ENCODE data around the gene CYB5A.

CYB5A gene

DNA sequence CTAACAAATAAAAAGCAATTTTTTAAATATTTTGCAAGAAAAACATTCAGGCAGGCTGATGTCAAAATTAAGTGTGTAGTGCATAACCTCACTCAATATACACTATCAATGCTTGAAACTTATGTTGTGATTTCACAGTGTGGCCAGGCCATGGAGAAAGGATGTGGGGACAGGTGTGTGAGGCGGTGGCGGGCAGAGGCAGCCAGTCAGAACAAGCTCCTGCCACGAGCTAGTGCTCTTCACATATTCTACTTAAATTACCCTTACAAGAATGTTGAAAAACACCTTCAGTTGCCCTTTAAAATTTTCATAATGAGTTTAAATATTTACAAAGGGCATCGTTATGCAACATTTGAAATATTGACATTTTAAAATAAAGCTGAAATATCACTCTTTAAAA is 43.2 kb downstream of the CYB5A start:
- H3K4me2 ChIP-seq (ENCODE audit: low read length): no peak overlapping the region
- H3K4me3 ChIP-seq (ENCODE audit: low read length): no peak overlapping the region
- TF ChIP-seq EZH2phosphoT487 (IDR thresholded peaks at IDR 0.05; ENCODE audit: low read depth): no peak
- TF ChIP-seq, protein P1, sequence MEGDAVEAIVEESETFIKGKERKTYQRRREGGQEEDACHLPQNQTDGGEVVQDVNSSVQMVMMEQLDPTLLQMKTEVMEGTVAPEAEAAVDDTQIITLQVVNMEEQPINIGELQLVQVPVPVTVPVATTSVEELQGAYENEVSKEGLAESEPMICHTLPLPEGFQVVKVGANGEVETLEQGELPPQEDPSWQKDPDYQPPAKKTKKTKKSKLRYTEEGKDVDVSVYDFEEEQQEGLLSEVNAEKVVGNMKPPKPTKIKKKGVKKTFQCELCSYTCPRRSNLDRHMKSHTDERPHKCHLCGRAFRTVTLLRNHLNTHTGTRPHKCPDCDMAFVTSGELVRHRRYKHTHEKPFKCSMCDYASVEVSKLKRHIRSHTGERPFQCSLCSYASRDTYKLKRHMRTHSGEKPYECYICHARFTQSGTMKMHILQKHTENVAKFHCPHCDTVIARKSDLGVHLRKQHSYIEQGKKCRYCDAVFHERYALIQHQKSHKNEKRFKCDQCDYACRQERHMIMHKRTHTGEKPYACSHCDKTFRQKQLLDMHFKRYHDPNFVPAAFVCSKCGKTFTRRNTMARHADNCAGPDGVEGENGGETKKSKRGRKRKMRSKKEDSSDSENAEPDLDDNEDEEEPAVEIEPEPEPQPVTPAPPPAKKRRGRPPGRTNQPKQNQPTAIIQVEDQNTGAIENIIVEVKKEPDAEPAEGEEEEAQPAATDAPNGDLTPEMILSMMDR (IDR thresholded peaks at IDR 0.05; ENCODE audit: low read depth, low read length): no peak
- no peaks in the 10 kb centered on the region for H3K79me2 ChIP-seq (ENCODE audit: low read length)
- no peaks in the 10 kb centered on the region for H3K4me1 ChIP-seq (ENCODE audit: low read length)
- H2AFZ ChIP-seq (ENCODE audit: low read depth, low read length): no peak overlapping the region
- no peak overlapping the region for H3K27ac ChIP-seq (ENCODE audit: low read length)
- peaks cover 4% of the 10 kb centered on the region for H3K36me3 ChIP-seq (replicated peaks; ENCODE audit: low read depth, low read length)
- H4K20me1 ChIP-seq (ENCODE audit: insufficient read depth, low read length): peaks cover 4% of the 10 kb centered on the region; the same call in 1 of the 2 replicates
- H3K9me3 ChIP-seq (ENCODE audit: insufficient read depth, low read length): no peaks in the 10 kb centered on the region
- H3K9ac ChIP-seq (ENCODE audit: low read length): no peak overlapping the region
- peaks cover 10% of the 10 kb centered on the region for H3K27me3 ChIP-seq (ENCODE audit: low read depth, low read length)

- no peak overlapping the region for H3K4me3 ChIP-seq (ENCODE audit: low read length)
- no peak overlapping the region for H2AFZ ChIP-seq (ENCODE audit: low read depth, low read length)
- H3K36me3 ChIP-seq (replicated peaks; ENCODE audit: low read depth, low read length): peaks cover 4% of the 10 kb centered on the region
- no peak for TF ChIP-seq EZH2phosphoT487 (IDR thresholded peaks at IDR 0.05; ENCODE audit: low read depth)
- TF ChIP-seq, protein P1 (IDR thresholded peaks at IDR 0.05; ENCODE audit: low read depth, low read length): no peak
- H3K4me2 ChIP-seq (ENCODE audit: low read length): no peak overlapping the region
- no peaks in the 10 kb centered on the region for H3K79me2 ChIP-seq (ENCODE audit: low read length)
- no peaks in the 10 kb centered on the region for H3K9me3 ChIP-seq (ENCODE audit: insufficient read depth, low read length)
- H3K9ac ChIP-seq (ENCODE audit: low read length): no peak overlapping the region
- H3K4me1 ChIP-seq (ENCODE audit: low read length): no peaks in the 10 kb centered on the region
- peaks cover 14% of the 10 kb centered on the region for H3K27me3 ChIP-seq (ENCODE audit: low read depth, low read length)
- peaks cover 4% of the 10 kb centered on the region; the same call in 1 of the 2 replicates for H4K20me1 ChIP-seq (ENCODE audit: insufficient read depth, low read length)
- no peak overlapping the region for H3K27ac ChIP-seq (ENCODE audit: low read length)
Observed at GRCh38 chr18:74248189-74248588, 43.6 kb downstream of the CYB5A start.

GRCh38 chr18:74244554-74244953 is 47.2 kb downstream of the CYB5A start:
- peaks cover 15% of the 10 kb centered on the region for H3K4me1 ChIP-seq (ENCODE audit: low read length)
- H2AFZ ChIP-seq (ENCODE audit: low read depth, low read length): no peak overlapping the region
- no peak overlapping the region for H3K4me3 ChIP-seq (ENCODE audit: low read length)
- no peak overlapping the region for H3K4me2 ChIP-seq (ENCODE audit: low read length)
- H3K9ac ChIP-seq (ENCODE audit: low read length): no peak overlapping the region
- no peak overlapping the region for H3K27ac ChIP-seq (ENCODE audit: low read length)
- no peak for TF ChIP-seq EZH2phosphoT487 (IDR thresholded peaks at IDR 0.05; ENCODE audit: low read depth)
- TF ChIP-seq, protein P1 (IDR thresholded peaks at IDR 0.05; ENCODE audit: low read depth, low read length): no peak
- H3K79me2 ChIP-seq (ENCODE audit: low read length): no peaks in the 10 kb centered on the region
- H3K9me3 ChIP-seq (ENCODE audit: insufficient read depth, low read length): no peaks in the 10 kb centered on the region
- H4K20me1 ChIP-seq (ENCODE audit: insufficient read depth, low read length): peaks cover 3% of the 10 kb centered on the region; the same call in 1 of the 2 replicates
- no peaks in the 10 kb centered on the region for H3K36me3 ChIP-seq (replicated peaks; ENCODE audit: low read depth, low read length)
- H3K27me3 ChIP-seq (ENCODE audit: low read depth, low read length): peaks cover 40% of the 10 kb centered on the region

GRCh38 chr18:74243127-74243526 is 48.6 kb downstream of the CYB5A start:
- Histone ChIP-seq H3K4me1 (ENCODE audit: low read length) (peaks cover 15% of the 10 kb centered on the region), H2AFZ (ENCODE audit: low read depth, low read length) (peak overlapping the region; percentile 58), H3K9me3 (ENCODE audit: insufficient read depth, low read length) (no peaks in the 10 kb centered on the region), H3K36me3 (replicated peaks; ENCODE audit: low read depth, low read length) (no peaks in the 10 kb centered on the region), H3K4me2 (ENCODE audit: low read length) (peak overlapping the region; percentile 39), H4K20me1 (ENCODE audit: insufficient read depth, low read length) (no peaks in the 10 kb centered on the region), H3K27me3 (ENCODE audit: low read depth, low read length) (peaks cover 47% of the 10 kb centered on the region), H3K4me3 (ENCODE audit: low read length) (peak overlapping the region; percentile 50; the same call in 1 of the 2 replicates), H3K79me2 (ENCODE audit: low read length) (no peaks in the 10 kb centered on the region), H3K9ac (ENCODE audit: low read length) (no peak overlapping the region), H3K27ac (ENCODE audit: low read length) (no peak overlapping the region)
- TF ChIP-seq EZH2phosphoT487 (IDR thresholded peaks at IDR 0.05; ENCODE audit: low read depth): no peak
- TF ChIP-seq, protein P1 (IDR thresholded peaks at IDR 0.05; ENCODE audit: low read depth, low read length): no peak

Data from OCI-LY3 (cell line).